ENCODE results near the gene ARHGAP26. TPM values are rescaled to one million over a fixed set of nuclear protein-coding genes. Genes with fewer than 3 reads are reported as not detected.
"Not testable (repeated sequence)": the region's sequence is repeated elsewhere in the genome, so short reads cannot be mapped to it uniquely, and the experiment has no call there.

Gene ARHGAP26
- total RNA-seq, 1 donor from 2014 or later: 71.6 TPM

- intact Hi-C loops (cut with DNase I): no loop called here
- no peak for ATAC-seq
- no peak for DNase-seq (ENCODE audit: low spot score)
Observed at GRCh38 chr5:142934051-142934762, 164.0 kb downstream of the ARHGAP26 start.

GRCh38 chr5:142935014-142935413 lies 164.8 kb downstream of the ARHGAP26 start:
- intact Hi-C loops (cut with DNase I): no loop called here
- ATAC-seq: peak; percentile 54

GRCh38 chr5:142937374-142937773 lies 167.2 kb downstream of the ARHGAP26 start:
- DNase-seq (ENCODE audit: low spot score) (no peak), ATAC-seq (no peak)
- intact Hi-C loops (cut with DNase I): no loop called here

More at GRCh38 chr5:142935014-142935413, 164.8 kb downstream of the ARHGAP26 start:
- no peak for DNase-seq (ENCODE audit: low spot score)

- ATAC-seq: peak; percentile 61
Observed at GRCh38 chr5:142938266-142938880, 168.2 kb downstream of the ARHGAP26 start.

GRCh38 chr5:142939006-142939405 lies 168.8 kb downstream of the ARHGAP26 start:
- DNase-seq (ENCODE audit: low spot score) (no peak), ATAC-seq (no peak)
- intact Hi-C loops (cut with DNase I): no loop called here

More at GRCh38 chr5:142938266-142938880, 168.2 kb downstream of the ARHGAP26 start:
- intact Hi-C loops (cut with DNase I): no loop called here
- DNase-seq (ENCODE audit: low spot score): no peak

GRCh38 chr5:142939884-142940283 lies 169.7 kb downstream of the ARHGAP26 start:
- no peak for ATAC-seq
- no peak for DNase-seq (ENCODE audit: low spot score)

GRCh38 chr5:142941245-142941644 lies 171.1 kb downstream of the ARHGAP26 start:
- intact Hi-C loops (cut with DNase I): no loop called here
- ATAC-seq: no peak

More at GRCh38 chr5:142939884-142940283, 169.7 kb downstream of the ARHGAP26 start:
- intact Hi-C loops (cut with DNase I): no loop called here

GRCh38 chr5:142942901-142943300 lies 172.7 kb downstream of the ARHGAP26 start:
- ATAC-seq: no peak
- intact Hi-C loops (cut with DNase I): no loop called here
- no peak for DNase-seq (ENCODE audit: low spot score)

More at GRCh38 chr5:142941245-142941644, 171.1 kb downstream of the ARHGAP26 start:
- DNase-seq (ENCODE audit: low spot score): no peak

GRCh38 chr5:142944140-142944539 lies 174.0 kb downstream of the ARHGAP26 start:
- no peak for ATAC-seq
- DNase-seq (ENCODE audit: low spot score): no peak
- intact Hi-C loops (cut with DNase I): no loop called here

GRCh38 chr5:142945321-142945720 lies 175.1 kb downstream of the ARHGAP26 start:
- ATAC-seq (no peak), DNase-seq (ENCODE audit: low spot score) (no peak)
- intact Hi-C loops (cut with DNase I): no loop called here

- intact Hi-C loops (cut with DNase I): no loop called here
- ATAC-seq: no peak
- no peak for DNase-seq (ENCODE audit: low spot score)
Observed at GRCh38 chr5:142945845-142946244, 175.7 kb downstream of the ARHGAP26 start.

GRCh38 chr5:142946547-142947426 lies 176.6 kb downstream of the ARHGAP26 start:
- intact Hi-C loops (cut with DNase I): no loop called here
- ATAC-seq: peak; percentile 96
- peak; percentile 75 for DNase-seq (ENCODE audit: low spot score)

- DNase-seq (ENCODE audit: low spot score): no peak
- no peak for ATAC-seq
- intact Hi-C loops (cut with DNase I): no loop called here
Observed at GRCh38 chr5:142947427-142947709, 177.2 kb downstream of the ARHGAP26 start.

GRCh38 chr5:142952229-142952628 lies 182.1 kb downstream of the ARHGAP26 start:
- DNase-seq (ENCODE audit: low spot score) (no peak), ATAC-seq (no peak)
- intact Hi-C loops (cut with DNase I): no loop called here

GRCh38 chr5:142952871-142953270 lies 182.7 kb downstream of the ARHGAP26 start:
- ATAC-seq; DNase-seq (ENCODE audit: low spot score); intact Hi-C loops (cut with DNase I): not testable (repeated sequence)

- DNase-seq (ENCODE audit: low spot score) (no peak), ATAC-seq (no peak)
- intact Hi-C loops (cut with DNase I): no loop called here
Observed at GRCh38 chr5:142954455-142954854, 184.3 kb downstream of the ARHGAP26 start.

- intact Hi-C loops (cut with DNase I): no loop called here
- DNase-seq (ENCODE audit: low spot score) (no peak), ATAC-seq (peak; percentile 38)
Observed at GRCh38 chr5:142955628-142956027, 185.5 kb downstream of the ARHGAP26 start.

GRCh38 chr5:142957528-142957927 lies 187.4 kb downstream of the ARHGAP26 start:
- intact Hi-C loops (cut with DNase I): no loop called here
- ATAC-seq (no peak), DNase-seq (ENCODE audit: low spot score) (no peak)

- DNase-seq (ENCODE audit: low spot score) (no peak), ATAC-seq (no peak)
- intact Hi-C loops (cut with DNase I): no loop called here
Observed at GRCh38 chr5:142958944-142959682, 188.9 kb downstream of the ARHGAP26 start.
